A549 (cell line): ENCODE measurements around the gene FOCAD. TPM values are rescaled to one million over a fixed set of nuclear protein-coding genes. Genes with fewer than 3 reads are reported as not detected.
A peak's percentile ranks its signal among the peaks of the same experiment; 100 is the strongest.

ENCODE experiments used
- ATAC-seq, 2 experiments: fragments of 200-7000 bp in 1 of 2; fragments of >200 bp in 1 of 2; cut with Nextera tagmentation in 1 of 2; cut with Tn5 transposase in 1 of 2; 3 replicates each; pipeline versions ENCODE4 v1.8.0 to v1.9.1; 2018 to 2020; ENCODE audit warnings: mild to moderate bottlenecking in 1 of 2, moderate library complexity in 1 of 2
- CTCF ChIA-PET: fragments of 300-600 bp; sonication (Branson Sonifier 250); formaldehyde crosslinking; extraction: SDS; loops from one replicate; lab custom pipeline; 2021; ENCODE audit warnings: antibody characterized with exemption, inconsistent platforms; lab: Yijun Ruan, JAX
- POLR2A ChIA-PET: fragments of 350-600 bp; formaldehyde crosslinking; extraction: SDS; loops from one replicate; lab custom pipeline; 2021; ENCODE audit warnings: antibody characterized with exemption, inconsistent platforms; lab: Yijun Ruan, JAX
- DNase-seq, 2 experiments: peaks; one replicate each; pipeline versions ENCODE4 v3.0.0 to v3.0.0-alpha.2; 2011 to 2016; ENCODE audit warnings: low read depth in 1 of 2, low spot score in 1 of 2
- FAIRE-seq: peaks from 2 replicates; lab custom pipeline; 2011; peaks lifted over from hg19 to GRCh38; lab: Jason Lieb, UNC
- H3K27ac ChIP-seq, 2 experiments: fragments of >200 bp; sonication (Bioruptor Twin); formaldehyde crosslinking; 3 replicates each; pipeline ENCODE4 v1.5.1; 2016 to 2017
- H3K4me1 ChIP-seq: fragments of >200 bp; sonication (Bioruptor Twin); formaldehyde crosslinking; 3 replicates; pipeline ENCODE4 v1.6.1; 2016
- H3K4me2 ChIP-seq: fragments of >200 bp; sonication (Bioruptor Twin); formaldehyde crosslinking; 3 replicates; pipeline ENCODE4 v1.6.1; 2016
- H3K4me3 ChIP-seq: fragments of >200 bp; sonication (Bioruptor Twin); formaldehyde crosslinking; 3 replicates; pipeline ENCODE4 v1.5.1; 2016
- H3K9me3 ChIP-seq: fragments of >200 bp; sonication (Bioruptor Twin); formaldehyde crosslinking; 3 replicates; pipeline ENCODE4 v1.6.1; 2016
- ATOH8 ChIP-seq: fragments of 250-450 bp; sonication (Bioruptor Pico); IDR thresholded peaks from 2 replicates; pipeline ENCODE4 v1.5.0; 2020; ENCODE audit warnings: low read depth, mild to moderate bottlenecking, moderate library complexity
- BHLHE40 ChIP-seq: IDR thresholded peaks from 2 replicates; pipeline ENCODE4 v1.6.1; 2012; ENCODE audit warnings: low read depth, low read length, inconsistent platforms
- CBX2 ChIP-seq: fragments of 200-600 bp; sonication (generic); IDR thresholded peaks from 2 replicates; pipeline ENCODE4 v1.6.1; 2016; ENCODE audit warnings: low read depth, mild to moderate bottlenecking, borderline replicate concordance
- CBX8 ChIP-seq: fragments of 200-600 bp; sonication (generic); IDR thresholded peaks from 2 replicates; pipeline ENCODE4 v1.6.1; 2016
- CEBPB ChIP-seq, 2 experiments: fragments of >200 bp in 1 of 2; sonication (Bioruptor Twin) in 1 of 2; formaldehyde crosslinking in 1 of 2; IDR thresholded peaks; 2 replicates each; pipeline ENCODE4 v1.6.1; 2012 to 2016
- CHD2 ChIP-seq: fragments of 150-350 bp; IDR thresholded peaks from 2 replicates; pipeline ENCODE4 v1.6.1; 2014; ENCODE audit warnings: low read length; ENCODE audit not compliant: partially characterized antibody
- CHD4 ChIP-seq: fragments of 200-600 bp; sonication (generic); IDR thresholded peaks from 2 replicates; pipeline ENCODE4 v1.6.1; 2016; ENCODE audit warnings: antibody characterized with exemption, mild to moderate bottlenecking, borderline replicate concordance
- E2F6 ChIP-seq: IDR thresholded peaks from 2 replicates; pipeline ENCODE4 v1.6.1; 2012; ENCODE audit warnings: low read depth, borderline replicate concordance
- EHMT2 ChIP-seq: fragments of 200-600 bp; sonication (generic); IDR thresholded peaks from 2 replicates; pipeline ENCODE4 v1.6.1; 2016; ENCODE audit warnings: antibody characterized with exemption, low read depth, mild to moderate bottlenecking, moderate library complexity
- ELK1 ChIP-seq: fragments of 150-350 bp; IDR thresholded peaks from 2 replicates; pipeline ENCODE4 v1.6.1; 2014; ENCODE audit warnings: low read depth, mild to moderate bottlenecking, low read length
- ESRRA ChIP-seq: fragments of 150-350 bp; IDR thresholded peaks from 2 replicates; pipeline ENCODE4 v1.6.1; 2014; ENCODE audit warnings: mild to moderate bottlenecking, low read length, borderline replicate concordance
- FOSL2 ChIP-seq, 2 experiments: fragments of 450-650 bp in 1 of 2; fragments of >200 bp in 1 of 2; sonication (Bioruptor Twin) in 1 of 2; formaldehyde crosslinking; IDR thresholded peaks; 2 replicates each; pipeline versions ENCODE4 v1.5.0 to v1.6.1; 2016 to 2020; ENCODE audit warnings: mild to moderate bottlenecking in 1 of 2, moderate library complexity in 1 of 2
- FOXS1 ChIP-seq: fragments of 250-450 bp; sonication (Bioruptor Pico); IDR thresholded peaks from 2 replicates; pipeline ENCODE4 v1.5.0; 2020; ENCODE audit warnings: mild to moderate bottlenecking, moderate library complexity
- HDAC2 ChIP-seq: fragments of 200-600 bp; sonication (generic); IDR thresholded peaks from 2 replicates; pipeline ENCODE4 v1.6.1; 2016
- JUNB ChIP-seq: fragments of >200 bp; sonication (Bioruptor Twin); formaldehyde crosslinking; IDR thresholded peaks from 2 replicates; pipeline ENCODE4 v1.6.1; 2016
- MAX ChIP-seq: IDR thresholded peaks from 2 replicates; pipeline ENCODE4 v1.6.1; 2012
- MYC ChIP-seq: IDR thresholded peaks from 2 replicates; pipeline ENCODE4 v1.6.1; 2012; ENCODE audit warnings: mild to moderate bottlenecking, inconsistent platforms, low read length, improper control_type of control experiment, borderline replicate concordance
- NPAS2 ChIP-seq: fragments of 250-450 bp; sonication (Bioruptor Pico); IDR thresholded peaks from 2 replicates; pipeline ENCODE4 v1.8.0; 2022; ENCODE audit warnings: mild to moderate bottlenecking, moderate library complexity, borderline replicate concordance
- NR3C1 ChIP-seq: fragments of >200 bp; sonication (Bioruptor Twin); formaldehyde crosslinking; IDR thresholded peaks from 3 replicates; pipeline ENCODE4 v1.6.1; 2017
- PHF8 ChIP-seq: fragments of 200-600 bp; sonication (generic); IDR thresholded peaks from 2 replicates; pipeline ENCODE4 v1.6.1; 2016; ENCODE audit warnings: low read depth, mild to moderate bottlenecking, antibody characterized with exemption, moderate library complexity, borderline replicate concordance
- POLR2A ChIP-seq: IDR thresholded peaks from 2 replicates; pipeline ENCODE4 v1.6.1; 2012; ENCODE audit warnings: mild to moderate bottlenecking, low read length
- POLR2AphosphoS2 ChIP-seq: conservative IDR thresholded peaks from 2 replicates; pipeline ENCODE4 v1.6.1; 2012; ENCODE audit warnings: low read length, improper control_type of control experiment, inconsistent platforms
- RCOR1 ChIP-seq: fragments of 150-350 bp; IDR thresholded peaks from 2 replicates; pipeline ENCODE4 v1.6.1; 2014; ENCODE audit warnings: antibody characterized with exemption, low read length, low read depth
- RFX5 ChIP-seq: fragments of 450-650 bp; IDR thresholded peaks from 2 replicates; pipeline ENCODE4 v1.7.1; 2014; ENCODE audit warnings: antibody characterized with exemption, mild to moderate bottlenecking, moderate library complexity
- RNF2 ChIP-seq: fragments of 200-600 bp; sonication (generic); IDR thresholded peaks from 2 replicates; pipeline ENCODE4 v1.6.1; 2016; ENCODE audit warnings: low read depth, mild to moderate bottlenecking, antibody characterized with exemption, moderate library complexity, borderline replicate concordance
- SREBF2 ChIP-seq: fragments of 450-650 bp; IDR thresholded peaks from 2 replicates; pipeline ENCODE4 v1.6.1; 2014; ENCODE audit warnings: mild to moderate bottlenecking, moderate library complexity
- TP53 ChIP-seq: fragments of 250-450 bp; sonication (Bioruptor Pico); IDR thresholded peaks from 2 replicates; pipeline ENCODE4 v1.5.0; 2021; ENCODE audit warnings: mild to moderate bottlenecking, moderate library complexity
- USF2 ChIP-seq: fragments of 450-650 bp; IDR thresholded peaks from 2 replicates; pipeline ENCODE4 v1.6.1; 2014; ENCODE audit warnings: antibody characterized with exemption
- ZFP36 ChIP-seq: fragments of 450-650 bp; IDR thresholded peaks from 2 replicates; pipeline ENCODE4 v1.6.1; 2014; ENCODE audit warnings: borderline replicate concordance; ENCODE audit not compliant: partially characterized antibody
- ZNF302 ChIP-seq: fragments of 250-450 bp; sonication (Bioruptor Pico); IDR thresholded peaks from 2 replicates; pipeline ENCODE4 v1.9.0; 2021; ENCODE audit warnings: inconsistent platforms, mild to moderate bottlenecking, moderate library complexity
- ZSCAN20 ChIP-seq: fragments of 250-450 bp; sonication (Bioruptor Pico); IDR thresholded peaks from 2 replicates; pipeline ENCODE4 v1.8.0; 2022; ENCODE audit warnings: mild to moderate bottlenecking, moderate library complexity
- WGBS: methylation state at CpG from one replicate; pipeline ENCODE4 v1.1.6; 2017; ENCODE audit errors: missing lambda C conversion rate; 5-methylcytosine and 5-hydroxymethylcytosine counted together
- polyA plus RNA-seq, 4 experiments: library from polyadenylated mRNA; depleted of rRNA in 3 of 4; stranded (reverse); fragments of >200 nt; fragmentation: RNase III in 1 of 4; extraction: RNeasy Plus Mini Kit Qiagen cat#74134 plus additional on column Dnase treatment in 1 of 4; gene quantifications; 2 replicates in 3 of 4; 3 replicates in 1 of 4; pipeline ENCODE4 v1.2.3, GENCODE V29; 2011 to 2017

The FOCAD gene
- polyA plus RNA-seq, 2 of the 4 experiments (the other 2 are of a cell fraction): 22.0 to 53.8 TPM

GRCh38 chr9:20988061-20988460, 304.0 kb downstream of the FOCAD start:
- no peak for DNase-seq
- H3K4me1 ChIP-seq: peaks cover 10% of the 10 kb centered on the region; the same call in 2 of the 3 replicates
- CTCF ChIA-PET: no interaction called here
- no peak for TF ChIP-seq SREBF2
- no peak for TF ChIP-seq RCOR1
- no peak for TF ChIP-seq CHD2
- no peak for TF ChIP-seq ZSCAN20 (CRISPR knock-in tag)
- TF ChIP-seq CBX8: no peak
- TF ChIP-seq PHF8: no peak
- no peak for TF ChIP-seq CBX2
- no peak for TF ChIP-seq RNF2
- no peak for TF ChIP-seq ATOH8 (CRISPR knock-in tag)
- TF ChIP-seq ZFP36: no peak
- no peak for TF ChIP-seq RFX5
- TF ChIP-seq FOXS1: no peak
- no peak for TF ChIP-seq JUNB
- no peak for TF ChIP-seq EHMT2
- no peak for TF ChIP-seq HDAC2
- TF ChIP-seq BHLHE40: no peak
- TF ChIP-seq ELK1: no peak
- TF ChIP-seq, all 56 proteins: peak for 0
- 88% methylated on average over 3 of the region's 3 CpGs for WGBS
- FAIRE-seq (no peak), ATAC-seq (no peak)
- no peak overlapping the region for H3K4me3 ChIP-seq
- H3K4me2 ChIP-seq: no peak overlapping the region
- POLR2A ChIA-PET: interaction anchor here (0.6 kb wide), 1 partner anchor 72 kb away, joined by 5 read pairs; no protein-coding TSS in a partner anchor
- no peaks in the 10 kb centered on the region for H3K9me3 ChIP-seq
- H3K27ac ChIP-seq: no peak overlapping the region

- Histone ChIP-seq H3K27ac (no peak overlapping the region), H3K9me3 (no peaks in the 10 kb centered on the region), H3K4me2 (peak overlapping the region; percentile 19; the same call in 2 of the 3 replicates), H3K4me1 (peaks cover 10% of the 10 kb centered on the region; the same call in 2 of the 3 replicates), H3K4me3 (no peak overlapping the region)
- ChIA-PET CTCF (interaction anchor here (1.4 kb wide), 1 partner anchor 122 kb away, joined by 6 read pairs; no protein-coding TSS in a partner anchor), POLR2A (no interaction called here)
- peak in 1 of 2 experiments; percentile 43; a peak in 2 of 6 replicates for ATAC-seq
- DNase-seq: no peak
- no peak for FAIRE-seq
- WGBS: 29% methylated on average over 3 of the region's 3 CpGs
- TF ChIP-seq CEBPB (IDR thresholded peaks at IDR 0.05) (0 out of 4 replicates have a peak, but pooled peaks of 1 of the 2 experiments have one; percentile 15), USF2 (no peak), FOSL2 (IDR thresholded peaks at IDR 0.05) (no peak), FOSL2 (CRISPR knock-in tag; IDR thresholded peaks at IDR 0.05) (peak; percentile 41; the same call in 1 of the 2 replicates)
Measured at GRCh38 chr9:20988671-20989315, 304.7 kb downstream of the FOCAD start.

- DNase-seq (no peak), ATAC-seq (no peak), FAIRE-seq (no peak)
- peaks cover 10% of the 10 kb centered on the region; the same call in 2 of the 3 replicates for H3K4me1 ChIP-seq
- H3K4me2 ChIP-seq: no peak overlapping the region
- ChIA-PET POLR2A (no interaction called here), CTCF (interaction anchor here (1.4 to 1.5 kb wide), 2 partner anchors 49 to 121 kb away, joined by 5 to 6 read pairs; no protein-coding TSS in a partner anchor)
- no peaks in the 10 kb centered on the region for H3K9me3 ChIP-seq
- H3K27ac ChIP-seq: no peak overlapping the region
- no peak overlapping the region for H3K4me3 ChIP-seq
- 84% methylated on average over 6 of the region's 6 CpGs for WGBS
- no peak for TF ChIP-seq ESRRA
- TF ChIP-seq POLR2A: no peak
- no peak for TF ChIP-seq CBX2
- no peak for TF ChIP-seq SREBF2
- no peak for TF ChIP-seq MAX
- TF ChIP-seq RCOR1: no peak
- no peak for TF ChIP-seq E2F6
- no peak for TF ChIP-seq FOXS1
- TF ChIP-seq CHD4: no peak
- no peak for TF ChIP-seq POLR2AphosphoS2
- no peak for TF ChIP-seq MYC
- no peak for TF ChIP-seq NR3C1
- no peak for TF ChIP-seq TP53 (CRISPR knock-in tag)
- no peak for TF ChIP-seq NPAS2 (CRISPR knock-in tag)
- no peak for TF ChIP-seq CEBPB (IDR thresholded peaks at IDR 0.05)
- no peak for TF ChIP-seq ZNF302 (CRISPR knock-in tag)
Measured at GRCh38 chr9:20989923-20990341, 305.9 kb downstream of the FOCAD start.
